ENCODE measurements around the gene WASF2.

DNA sequence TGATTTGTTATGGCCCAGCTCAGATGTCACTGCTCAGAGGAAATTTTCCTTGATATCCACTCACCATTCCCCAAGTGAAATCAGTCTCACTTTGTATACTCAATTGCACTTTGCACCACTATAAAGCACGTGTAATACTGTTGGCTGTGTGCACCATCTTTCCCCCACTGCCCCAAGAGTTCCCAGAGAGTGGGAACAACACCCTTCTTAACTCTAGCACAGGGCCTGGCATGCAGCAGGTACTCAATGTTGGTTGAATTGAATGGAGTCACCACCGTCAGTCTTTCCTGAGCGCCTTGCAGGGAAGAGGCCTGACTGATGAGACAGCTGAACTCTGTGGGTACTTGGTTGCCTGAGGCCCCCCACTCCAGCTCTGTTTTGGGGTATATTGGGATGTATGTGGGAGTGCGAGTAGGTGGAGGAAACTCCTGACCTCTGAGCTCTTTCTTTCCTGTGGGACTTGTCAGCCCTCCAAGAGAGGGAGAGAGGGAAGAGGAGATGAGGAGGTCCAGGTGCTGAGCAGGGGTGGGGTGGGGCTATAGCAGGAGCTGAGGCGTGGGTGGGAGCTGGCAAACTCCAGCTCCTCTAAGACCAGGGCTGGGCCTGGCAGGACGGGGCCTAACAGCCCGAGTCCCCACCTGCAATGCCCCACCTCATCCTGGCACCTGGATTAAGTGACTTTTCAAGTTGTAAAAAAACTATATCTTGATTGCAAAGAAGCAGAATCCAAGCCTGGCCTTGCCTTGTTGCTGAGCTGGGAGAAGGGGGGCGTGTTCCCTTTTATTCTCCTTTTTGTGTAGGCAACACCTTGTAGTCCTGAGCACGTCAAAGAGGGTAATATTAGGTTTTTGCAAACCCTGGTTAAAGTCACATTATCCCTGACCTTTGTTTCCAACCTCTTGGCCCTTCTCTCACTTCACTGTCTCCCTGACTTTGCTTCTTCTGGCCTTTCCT lies 19.4 kb upstream of the WASF2 start:
- TF ChIP-seq, protein P1, sequence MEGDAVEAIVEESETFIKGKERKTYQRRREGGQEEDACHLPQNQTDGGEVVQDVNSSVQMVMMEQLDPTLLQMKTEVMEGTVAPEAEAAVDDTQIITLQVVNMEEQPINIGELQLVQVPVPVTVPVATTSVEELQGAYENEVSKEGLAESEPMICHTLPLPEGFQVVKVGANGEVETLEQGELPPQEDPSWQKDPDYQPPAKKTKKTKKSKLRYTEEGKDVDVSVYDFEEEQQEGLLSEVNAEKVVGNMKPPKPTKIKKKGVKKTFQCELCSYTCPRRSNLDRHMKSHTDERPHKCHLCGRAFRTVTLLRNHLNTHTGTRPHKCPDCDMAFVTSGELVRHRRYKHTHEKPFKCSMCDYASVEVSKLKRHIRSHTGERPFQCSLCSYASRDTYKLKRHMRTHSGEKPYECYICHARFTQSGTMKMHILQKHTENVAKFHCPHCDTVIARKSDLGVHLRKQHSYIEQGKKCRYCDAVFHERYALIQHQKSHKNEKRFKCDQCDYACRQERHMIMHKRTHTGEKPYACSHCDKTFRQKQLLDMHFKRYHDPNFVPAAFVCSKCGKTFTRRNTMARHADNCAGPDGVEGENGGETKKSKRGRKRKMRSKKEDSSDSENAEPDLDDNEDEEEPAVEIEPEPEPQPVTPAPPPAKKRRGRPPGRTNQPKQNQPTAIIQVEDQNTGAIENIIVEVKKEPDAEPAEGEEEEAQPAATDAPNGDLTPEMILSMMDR (IDR thresholded peaks at IDR 0.05; ENCODE audit: low read depth, low read length): no peak
- TF ChIP-seq POLR2A (IDR thresholded peaks at IDR 0.05; ENCODE audit: extremely low read depth, insufficient read length): no peak
- TF ChIP-seq MYC (IDR thresholded peaks at IDR 0.05; ENCODE audit: low read depth, low read length): no peak
